ENCODE results near the gene MACROD1. TPM values are rescaled to one million over a fixed set of nuclear protein-coding genes. Genes with fewer than 3 reads are reported as not detected.

The MACROD1 gene
- total and polyA plus RNA-seq, 10 of the 15 experiments (the other 5 are each of a cell fraction or from before 2014, with no cell fraction given): 1.2 to 22.7 (median 11.3) TPM; not detected in 1

GRCh38 chr11:63978551-63979239 is 187.2 kb downstream of the MACROD1 start (continued):
- TF ChIP-seq CUX1 (IDR thresholded peaks at IDR 0.05; ENCODE audit: insufficient replicate concordance, low read depth, low read length) (no peak), MYB (IDR thresholded peaks at IDR 0.05; ENCODE audit: borderline replicate concordance, low read depth, low read length) (no peak), CBX3 (IDR thresholded peaks at IDR 0.05; ENCODE audit: borderline replicate concordance, low read depth) (no peak), KDM1A (IDR thresholded peaks at IDR 0.05; ENCODE audit: borderline replicate concordance) (no peak)
- TF ChIP-seq, protein P1, sequence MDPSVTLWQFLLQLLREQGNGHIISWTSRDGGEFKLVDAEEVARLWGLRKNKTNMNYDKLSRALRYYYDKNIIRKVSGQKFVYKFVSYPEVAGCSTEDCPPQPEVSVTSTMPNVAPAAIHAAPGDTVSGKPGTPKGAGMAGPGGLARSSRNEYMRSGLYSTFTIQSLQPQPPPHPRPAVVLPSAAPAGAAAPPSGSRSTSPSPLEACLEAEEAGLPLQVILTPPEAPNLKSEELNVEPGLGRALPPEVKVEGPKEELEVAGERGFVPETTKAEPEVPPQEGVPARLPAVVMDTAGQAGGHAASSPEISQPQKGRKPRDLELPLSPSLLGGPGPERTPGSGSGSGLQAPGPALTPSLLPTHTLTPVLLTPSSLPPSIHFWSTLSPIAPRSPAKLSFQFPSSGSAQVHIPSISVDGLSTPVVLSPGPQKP (IDR thresholded peaks at IDR 0.05; ENCODE audit: low read depth, low read length): no peak
- TF ChIP-seq, protein P2, sequence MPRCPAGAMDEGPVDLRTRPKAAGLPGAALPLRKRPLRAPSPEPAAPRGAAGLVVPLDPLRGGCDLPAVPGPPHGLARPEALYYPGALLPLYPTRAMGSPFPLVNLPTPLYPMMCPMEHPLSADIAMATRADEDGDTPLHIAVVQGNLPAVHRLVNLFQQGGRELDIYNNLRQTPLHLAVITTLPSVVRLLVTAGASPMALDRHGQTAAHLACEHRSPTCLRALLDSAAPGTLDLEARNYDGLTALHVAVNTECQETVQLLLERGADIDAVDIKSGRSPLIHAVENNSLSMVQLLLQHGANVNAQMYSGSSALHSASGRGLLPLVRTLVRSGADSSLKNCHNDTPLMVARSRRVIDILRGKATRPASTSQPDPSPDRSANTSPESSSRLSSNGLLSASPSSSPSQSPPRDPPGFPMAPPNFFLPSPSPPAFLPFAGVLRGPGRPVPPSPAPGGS (IDR thresholded peaks at IDR 0.05; ENCODE audit: borderline replicate concordance, insufficient read depth, low read depth, low read length, poor library complexity, severe bottlenecking): no peak

Measured in GM12878 (cell line).